Myometrial cell (primary cell): ENCODE results near the gene MSL1. TPM values are rescaled to one million over a fixed set of nuclear protein-coding genes. Genes with fewer than 3 reads are reported as not detected.

Source experiments
- total RNA-seq: library from RNA; depleted of rRNA; stranded (reverse); fragments of >200 nt; gene quantifications from 2 replicates; pipeline ENCODE4 v1.2.3, GENCODE V29; 2015

MSL1 gene
- total RNA-seq = 35.5 and 50.3 TPM in 2 replicates

GRCh38 chr17:40121181-40122135, at the start of gene MSL1:
TSS of gene MSL1 (plus strand) at chr17:40121971. CDS start at chr17:40122613, 642 bp downstream.

GRCh38 chr17:40100419-40100668, 21.4 kb upstream of the MSL1 start, which contains the start of gene NR1D1:
TSS of gene NR1D1 (minus strand) at chr17:40100589. CDS start at chr17:40100094, 495 bp downstream.

GRCh38 chr17:40177275-40177874, 55.6 kb downstream of the MSL1 start, which contains the start of gene RAPGEFL1:
TSS of gene RAPGEFL1 (plus strand) at chr17:40177470. CDS start at chr17:40177862, 392 bp downstream.

Other genes starting within 250 kb of the MSL1 start
- 0.58 and 1.4 TPM in 2 replicates for gene GSDMB, start 203.3 kb upstream of the MSL1 start, total RNA-seq
- 40.4 and 45.8 TPM in 2 replicates for gene ORMDL3, start 194.4 kb upstream of the MSL1 start, total RNA-seq
- gene LRRC3C, start 194.2 kb upstream of the MSL1 start, total RNA-seq = not detected in 2 replicates
- gene GSDMA, start 159.0 kb upstream of the MSL1 start, total RNA-seq = not detected in 2 replicates
- 191 and 226 TPM in 2 replicates for gene PSMD3, start 141.2 kb upstream of the MSL1 start, total RNA-seq
- gene CSF3, start 106.5 kb upstream of the MSL1 start, total RNA-seq = 0.18 and 1.7 TPM in 2 replicates
- 97.7 and 99.8 TPM in 2 replicates for gene MED24, start 67.6 kb upstream of the MSL1 start, total RNA-seq
- 23.6 and 33.7 TPM in 2 replicates for gene THRA, start 59.0 kb upstream of the MSL1 start, total RNA-seq
- gene NR1D1, start 21.4 kb upstream of the MSL1 start, total RNA-seq = 4.9 and 5.8 TPM in 2 replicates
- gene CASC3, start 18.6 kb downstream of the MSL1 start, total RNA-seq = 26.2 and 26.4 TPM in 2 replicates
- gene RAPGEFL1, start 55.5 kb downstream of the MSL1 start, total RNA-seq = 10.3 and 13.5 TPM in 2 replicates
- 4.9 and 9.6 TPM in 2 replicates for gene WIPF2, start 97.3 kb downstream of the MSL1 start, total RNA-seq
- gene CDC6, start 165.9 kb downstream of the MSL1 start, total RNA-seq = 13.8 and 16.1 TPM in 2 replicates
- 17.7 and 39.2 TPM in 2 replicates for gene RARA, start 187.2 kb downstream of the MSL1 start, total RNA-seq
- gene GJD3, start 242.8 kb downstream of the MSL1 start, total RNA-seq = 0.53 and 2.6 TPM in 2 replicates